ENCODE data around the gene LZTFL1. TPM values are rescaled to one million over a fixed set of nuclear protein-coding genes. Genes with fewer than 3 reads are reported as not detected.

The LZTFL1 gene
- total and polyA plus RNA-seq, 2 experiments from 2014 or later, result 6.3 to 13.9 TPM

- no peak for TF ChIP-seq ZNF462 (CRISPR knock-in tag; IDR thresholded peaks at IDR 0.05)
- TF ChIP-seq ETS1 (IDR thresholded peaks at IDR 0.05), result no peak
- no peak for TF ChIP-seq POLR2AphosphoS5 (IDR thresholded peaks at IDR 0.05; ENCODE audit: low read depth)
- no peak for TF ChIP-seq CREB1 (CRISPR knock-in tag; IDR thresholded peaks at IDR 0.05; ENCODE audit: low read depth)
Observed at GRCh38 chr3:45852828-45853227, 10.9 kb upstream of the LZTFL1 start (continued).

GRCh38 chr3:45848392-45848791 is 6.5 kb upstream of the LZTFL1 start:
- DNase-seq (ENCODE audit: low spot score) (no peak), ATAC-seq (no peak)
- Histone ChIP-seq H3K27me3 (ENCODE audit: insufficient read depth) (peaks cover 50% of the 10 kb centered on the region), H3K9me2 (ENCODE audit: insufficient read depth) (no peaks in the 10 kb centered on the region), H3K36me3 (ENCODE audit: insufficient read depth) (no peaks in the 10 kb centered on the region), H3K79me2 (replicated peaks; ENCODE audit: insufficient read depth) (no peaks in the 10 kb centered on the region), H4K20me1 (replicated peaks; ENCODE audit: insufficient read depth) (no peaks in the 10 kb centered on the region), H3K4me2 (no peak overlapping the region), H3F3A (replicated peaks; ENCODE audit: low read depth) (no peaks in the 10 kb centered on the region), H3K27ac (ENCODE audit: low read depth) (no peak overlapping the region), H3K4me3 (no peak overlapping the region), H3K4me1 (ENCODE audit: insufficient read depth) (no peaks in the 10 kb centered on the region), H2AFZ (no peak overlapping the region)
- no peak overlapping the region for H3K4me3 Mint-ChIP-seq
- H3K27me3 Mint-ChIP-seq (ENCODE audit: insufficient read depth, low read depth, poor library complexity), result peaks cover 4% of the 10 kb centered on the region
- H3K4me1 Mint-ChIP-seq, result no peaks in the 10 kb centered on the region
- H3K9me3 Mint-ChIP-seq, result no peaks in the 10 kb centered on the region; the same call in 2 of the 3 replicates
- H3K36me3 Mint-ChIP-seq (ENCODE audit: low read depth), result no peaks in the 10 kb centered on the region
- no peak overlapping the region for H3K27ac Mint-ChIP-seq
- TF ChIP-seq EZH2 (IDR thresholded peaks at IDR 0.05; ENCODE audit: low read depth, unreplicated experiment) (no peak), ZNF331 (CRISPR knock-in tag; IDR thresholded peaks at IDR 0.05; ENCODE audit: low read depth) (no peak), NANOG (IDR thresholded peaks at IDR 0.05; ENCODE audit: borderline replicate concordance) (no peak), POLR2AphosphoS5 (IDR thresholded peaks at IDR 0.05; ENCODE audit: low read depth) (no peak), ZNF462 (CRISPR knock-in tag; IDR thresholded peaks at IDR 0.05) (no peak), STAT1 (IDR thresholded peaks at IDR 0.05; ENCODE audit: unreplicated experiment) (no peak), EZH2phosphoT487 (IDR thresholded peaks at IDR 0.05; ENCODE audit: unreplicated experiment) (no peak), ZNF114 (CRISPR knock-in tag; IDR thresholded peaks at IDR 0.05) (no peak)

All from GM23338 (cell line).